Measurements from ENCODE around the gene TCP11L2.
"Not testable (repeated sequence)": the region's sequence is repeated elsewhere in the genome, so short reads cannot be mapped to it uniquely, and the experiment has no call there.

TCP11L2 gene

DNA sequence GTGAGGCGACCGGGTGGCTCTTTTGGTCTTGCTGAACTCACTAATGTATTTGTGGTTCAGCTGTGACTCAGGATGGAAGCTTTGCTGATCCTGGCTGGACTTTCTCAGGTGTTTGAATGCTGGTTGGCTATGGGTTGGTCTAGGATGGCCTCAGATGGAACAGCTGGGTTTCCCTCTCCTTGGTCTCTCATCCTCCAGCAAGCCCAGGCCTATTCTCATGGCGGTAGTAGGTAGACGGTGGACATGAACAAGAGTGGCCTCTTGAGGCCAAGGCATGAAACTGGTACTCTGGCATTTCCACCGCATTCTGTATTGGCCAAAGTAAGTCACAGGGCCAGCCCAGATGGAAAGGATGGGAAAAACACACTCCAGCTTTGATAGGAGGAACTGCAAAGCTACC is 43.2 kb downstream of the TCP11L2 start:
- DNase-seq, result peak in 1 of 2 experiments; percentile 35

DNA sequence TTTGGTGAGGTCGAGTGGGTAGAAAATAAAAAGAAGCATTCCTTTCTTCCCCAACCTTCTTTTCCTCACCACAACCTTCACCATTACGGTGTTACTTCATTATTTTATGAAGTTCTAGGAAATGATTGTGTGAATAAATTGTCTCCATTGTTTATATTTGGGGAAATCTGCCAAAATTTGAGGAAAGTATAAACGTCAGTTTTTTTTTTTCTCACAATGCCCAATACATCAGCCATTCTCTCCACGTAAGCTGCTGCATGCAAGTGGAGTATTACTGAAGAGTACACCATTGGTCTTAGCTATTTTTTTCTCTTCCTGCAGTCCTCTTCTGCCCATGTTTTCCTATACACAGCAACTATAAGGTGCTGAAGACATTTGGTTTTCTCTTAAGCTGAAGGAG is 45.9 kb downstream of the TCP11L2 start:
- DNase-seq, result no peak

DNA sequence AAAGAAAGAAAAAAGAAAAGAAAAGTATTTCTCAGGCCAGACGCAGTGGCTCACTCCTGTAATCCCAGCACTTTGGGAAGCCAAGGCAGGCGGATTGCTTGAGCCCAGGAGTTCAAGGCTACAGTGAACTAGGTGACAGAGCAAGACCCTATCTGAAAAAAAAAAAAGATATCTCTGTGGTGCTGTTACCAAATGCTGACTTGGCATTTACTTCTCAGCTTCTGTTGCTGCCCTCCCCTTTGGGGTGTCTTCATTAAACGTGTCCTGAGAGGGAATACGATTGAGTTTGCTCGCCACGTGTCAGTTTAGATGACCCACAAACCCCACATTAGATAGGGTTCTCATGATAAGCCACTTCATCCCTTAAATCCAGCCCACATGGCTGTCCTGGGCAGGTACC is 50.6 kb downstream of the TCP11L2 start:
- DNase-seq, result no peak

DNA sequence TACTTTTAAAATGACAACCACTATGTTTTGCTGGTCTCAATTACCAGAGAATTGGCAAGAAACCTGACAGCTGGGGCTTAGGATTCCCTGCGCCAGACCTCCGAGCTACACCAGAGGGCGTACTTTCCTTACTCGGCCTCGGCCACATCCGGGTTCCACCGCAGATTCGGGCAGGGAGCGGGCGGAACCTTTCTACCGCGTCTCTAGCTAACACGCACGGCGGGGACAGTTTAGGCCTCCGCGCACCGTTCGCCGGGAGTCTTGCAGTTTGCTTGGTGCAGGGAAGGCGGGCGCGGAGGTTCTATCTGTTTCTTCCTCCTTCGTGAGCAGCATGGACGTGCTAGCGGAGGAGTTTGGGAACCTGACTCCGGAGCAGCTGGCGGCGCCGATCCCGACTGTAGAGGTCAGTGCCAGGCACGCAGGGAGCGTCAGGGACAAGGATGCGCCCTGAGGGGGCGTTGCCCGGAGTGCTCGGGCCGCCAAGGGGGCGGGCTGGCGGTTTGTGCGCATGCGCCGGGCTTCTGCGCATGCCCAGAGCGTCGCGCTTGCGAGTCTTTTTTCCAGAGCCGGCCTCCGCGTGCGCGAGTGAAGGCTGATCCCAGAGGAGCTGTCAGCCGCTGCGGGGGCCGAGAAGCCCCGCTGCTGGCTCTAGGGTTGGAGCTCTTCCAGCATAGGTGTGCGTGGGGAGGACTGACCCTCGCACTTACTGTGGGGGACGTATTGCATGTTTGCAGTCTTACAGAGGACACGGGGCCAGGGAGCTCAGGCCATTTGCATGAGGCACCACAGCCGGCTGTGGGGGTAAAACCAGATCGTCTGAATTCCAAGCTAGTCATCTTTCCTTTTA is 55.2 kb downstream of the TCP11L2 start, which contains the start of gene POLR3B:
TSS of gene POLR3B (plus strand) at position 200 of the 847 bp plus-strand sequence. CDS start at position 332, 132 bp downstream.
- DNase-seq, result peak; percentile 95 to 96

DNA sequence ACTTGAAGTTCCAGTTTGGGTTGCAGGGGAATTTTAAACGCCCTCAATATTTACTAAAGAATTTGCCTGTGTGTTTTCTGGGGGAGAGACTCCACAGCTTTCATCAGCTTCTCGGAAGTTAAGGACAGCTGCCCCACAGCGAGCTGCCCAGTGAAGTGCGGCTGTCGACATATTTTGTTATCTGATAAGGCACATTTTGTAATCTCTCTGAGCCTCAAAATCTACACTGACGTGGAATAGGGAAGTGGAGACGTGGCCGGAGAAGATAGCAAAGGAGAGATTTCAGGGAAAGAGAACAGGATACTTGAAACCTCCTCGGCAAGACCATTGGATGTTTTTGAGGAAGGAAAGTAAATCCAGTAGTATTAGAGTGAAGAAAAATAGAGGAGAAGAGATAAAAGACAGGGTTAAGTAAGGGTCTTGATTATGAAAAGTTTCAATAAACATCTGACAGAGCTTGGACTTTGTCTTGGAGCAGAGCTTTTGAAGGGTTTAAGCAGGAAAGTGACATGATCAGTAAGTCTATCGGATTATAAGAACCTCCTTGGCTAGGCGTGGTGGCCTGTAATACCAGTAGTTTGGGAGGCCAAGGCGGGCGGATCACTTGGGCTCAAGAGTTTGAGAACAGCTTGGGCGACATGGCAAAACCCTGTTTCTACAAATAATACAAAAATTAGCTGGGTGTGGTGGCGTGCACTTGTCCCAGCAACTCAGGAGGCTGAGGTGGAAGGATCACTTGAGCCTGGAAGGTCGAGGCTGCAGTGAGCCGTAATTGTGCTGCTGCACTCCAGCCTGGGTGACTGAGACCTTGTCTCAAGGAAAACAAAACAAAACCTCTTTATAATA is 56.1 kb downstream of the TCP11L2 start:
- DNase-seq, result no peak

DNA sequence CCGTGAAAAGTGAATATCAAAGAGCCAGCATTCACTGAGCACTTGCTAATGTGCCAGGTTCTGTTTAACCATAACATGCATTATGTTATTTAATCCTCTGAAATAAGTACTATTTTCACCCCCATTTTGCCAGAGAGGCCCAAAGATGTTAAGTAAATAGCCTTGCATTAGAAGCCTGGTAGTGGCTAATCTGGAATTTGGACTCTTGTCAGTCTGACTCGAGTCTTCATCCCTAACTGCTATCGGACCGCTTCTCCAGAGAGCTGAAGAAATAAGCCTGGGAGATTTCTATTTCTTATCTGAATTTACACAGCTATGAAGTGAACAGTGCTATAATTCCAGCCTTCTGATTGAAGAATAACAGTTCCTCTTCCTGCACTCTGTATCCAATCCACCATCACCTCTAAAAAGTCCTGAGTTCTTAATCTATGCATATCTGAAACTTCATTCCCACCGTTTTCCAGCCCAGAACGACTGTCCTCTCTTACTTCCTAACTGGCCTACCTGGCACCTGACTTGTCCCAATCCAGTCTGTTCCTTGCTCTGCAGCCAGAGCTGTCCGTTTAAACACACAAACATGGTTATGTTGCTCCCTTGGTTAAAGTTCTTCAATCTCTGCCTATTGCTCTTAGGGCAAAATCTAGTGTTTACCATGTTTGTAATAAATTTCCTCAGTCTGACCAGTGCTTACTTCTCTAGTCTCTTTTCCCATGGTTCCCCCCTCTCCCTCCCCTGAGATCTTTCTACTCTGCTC is 57.3 kb downstream of the TCP11L2 start:
- no peak for DNase-seq

DNA sequence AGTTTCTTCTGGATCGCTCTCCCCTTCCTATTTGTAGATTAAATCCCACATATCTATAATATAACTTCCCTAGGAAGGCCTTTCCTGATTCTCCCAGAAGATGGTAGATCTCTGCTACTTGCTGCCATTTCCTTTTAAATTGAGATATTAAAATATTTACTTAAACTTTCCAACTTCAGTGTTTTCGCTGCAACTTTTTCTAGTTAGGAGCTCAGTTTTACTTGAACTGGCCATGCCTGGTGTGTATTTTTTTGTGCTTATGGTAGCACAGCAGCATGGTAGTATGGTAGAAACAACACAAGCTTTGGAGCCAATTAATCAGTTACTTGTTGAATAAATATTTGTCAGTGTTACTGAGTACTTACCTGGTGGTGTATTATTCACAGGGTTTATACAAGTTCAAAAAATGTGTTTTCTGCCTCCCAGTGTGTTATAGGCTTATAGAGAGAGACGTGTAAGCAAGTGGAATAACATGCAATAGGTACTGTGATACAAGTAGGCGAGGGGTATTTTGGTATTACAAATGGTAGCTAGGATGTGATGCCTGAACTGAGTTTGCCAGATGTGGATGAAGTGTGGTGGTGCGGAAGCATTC is 58.0 kb downstream of the TCP11L2 start:
- no peak for DNase-seq

DNA sequence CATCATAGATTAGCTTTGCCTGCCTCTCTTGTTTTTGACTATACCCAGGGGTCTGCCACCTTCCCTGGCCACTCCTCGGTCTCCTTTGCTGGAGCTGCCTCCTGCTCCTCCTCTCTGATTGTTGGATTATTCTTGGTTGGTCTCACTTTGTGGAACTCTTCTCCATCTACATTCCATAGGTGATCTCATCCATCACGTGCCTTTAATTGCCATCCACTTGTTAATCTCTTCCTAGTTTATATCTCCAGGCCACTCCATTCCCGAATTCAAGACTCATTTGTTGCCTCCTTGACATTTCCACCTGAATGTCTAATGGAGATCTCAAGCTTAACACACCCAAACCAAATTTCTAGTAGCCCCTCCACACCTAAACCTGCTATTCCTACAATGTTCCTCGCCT is 60.4 kb downstream of the TCP11L2 start:
- DNase-seq, result no peak

DNA sequence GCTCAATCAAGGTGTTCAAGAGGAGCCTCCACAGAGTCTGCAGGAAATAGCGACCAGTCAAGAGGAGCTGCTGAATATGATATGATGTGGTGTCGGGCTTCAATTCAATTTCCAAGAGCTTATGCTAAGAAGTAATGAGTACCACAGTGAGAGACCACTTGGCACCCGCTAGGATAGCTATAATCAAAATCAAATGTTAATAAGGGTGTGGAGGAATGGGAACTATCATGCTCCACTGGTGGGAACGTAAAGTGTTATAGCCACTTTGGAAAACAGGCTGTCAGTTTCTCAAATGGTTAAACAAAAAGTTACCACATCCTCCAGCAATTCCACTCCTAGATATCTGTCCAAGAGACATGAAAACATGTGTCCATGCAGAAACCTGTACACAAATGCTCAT is 61.7 kb downstream of the TCP11L2 start:
- no peak for DNase-seq

DNA sequence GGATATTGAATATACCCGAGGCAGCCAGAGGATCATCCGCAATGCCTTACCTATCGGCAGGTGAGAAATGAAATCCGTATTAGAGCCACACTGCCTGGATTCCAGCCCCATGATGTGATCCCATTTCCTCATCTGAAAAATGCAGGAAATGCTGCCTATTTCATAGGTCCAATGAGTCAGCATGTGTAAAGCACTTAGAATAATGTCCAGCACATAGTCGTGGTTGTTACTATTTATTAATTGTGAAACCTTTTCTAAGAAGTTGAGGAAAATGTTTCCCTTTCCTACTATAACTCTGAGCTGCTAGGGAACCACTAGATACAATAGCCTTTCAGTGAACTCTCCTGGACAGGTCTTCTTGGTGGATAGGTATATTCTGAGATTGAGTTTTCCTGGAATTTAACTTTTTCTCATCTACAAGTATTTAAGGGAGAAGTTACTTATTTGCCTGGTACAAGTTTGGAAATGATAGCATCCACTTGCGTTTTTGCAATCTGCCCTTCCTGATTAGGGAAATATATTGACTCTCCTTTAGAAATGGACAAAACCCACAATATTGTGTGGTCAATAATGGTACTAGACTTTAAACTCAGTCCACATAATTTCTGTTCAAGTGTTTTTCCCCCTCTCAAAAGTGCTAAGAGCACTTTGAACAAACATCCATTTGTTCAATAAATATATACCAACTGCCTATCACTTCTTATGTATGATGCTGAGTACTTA is 67.3 kb downstream of the TCP11L2 start:
- DNase-seq, result no peak

DNA sequence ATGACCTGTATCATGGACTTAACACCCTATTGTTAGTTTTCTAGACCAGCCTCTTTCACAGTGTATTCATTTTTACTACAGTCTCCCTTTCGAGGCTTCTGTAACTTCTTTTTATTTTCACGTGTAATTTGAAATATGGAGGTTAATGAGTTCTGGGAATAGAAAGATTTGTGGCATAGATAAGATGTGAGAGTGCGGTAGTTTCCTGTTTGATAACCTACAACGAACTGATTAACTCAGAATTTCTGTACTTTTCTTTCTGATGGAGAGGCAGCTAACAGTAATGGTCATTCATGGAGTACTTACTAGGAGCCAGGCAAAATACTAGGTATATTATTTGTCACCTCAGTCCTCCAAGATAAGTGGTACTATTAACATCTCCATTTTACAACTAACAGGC is 76.3 kb downstream of the TCP11L2 start:
- no peak for DNase-seq

DNA sequence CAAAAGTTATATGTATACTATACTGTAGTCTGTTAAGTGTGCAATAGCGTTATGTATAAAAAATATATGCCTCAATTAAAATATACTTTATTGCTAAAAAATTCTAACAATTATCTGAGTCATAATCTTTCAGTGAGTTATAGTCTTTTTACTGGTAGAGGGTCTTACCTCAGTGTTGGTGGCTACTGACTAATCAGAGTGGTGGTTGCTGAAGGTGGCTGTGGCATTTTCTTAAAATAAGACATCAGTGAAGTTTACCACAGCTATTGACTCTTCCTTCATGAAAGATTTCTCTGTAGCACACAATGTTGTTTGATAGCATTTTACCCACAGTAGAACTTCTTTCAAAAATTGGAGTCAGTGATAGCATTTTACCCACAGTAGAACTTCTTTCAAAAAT is 78.4 kb downstream of the TCP11L2 start:
- no peak for DNase-seq

DNA sequence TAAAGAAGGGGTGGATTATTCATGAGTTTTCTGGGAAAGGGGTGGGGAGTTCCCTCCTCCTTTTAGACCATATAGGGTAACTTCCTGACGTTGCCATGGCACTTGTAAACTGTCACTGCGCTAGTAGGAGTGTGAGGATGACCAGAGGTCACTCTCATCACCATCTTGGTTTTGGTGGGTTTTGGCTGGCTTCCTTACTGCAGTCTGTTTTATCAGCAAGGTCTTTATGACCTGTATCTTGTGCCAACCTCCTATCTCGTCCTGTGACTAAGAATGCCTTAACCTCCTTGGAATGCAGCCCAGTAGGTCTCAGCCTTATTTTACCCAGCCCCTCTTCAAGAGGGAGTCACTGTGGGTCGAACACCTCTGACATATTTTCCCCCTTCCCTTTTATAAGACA is 79.3 kb downstream of the TCP11L2 start:
- not testable (repeated sequence) for DNase-seq

DNA sequence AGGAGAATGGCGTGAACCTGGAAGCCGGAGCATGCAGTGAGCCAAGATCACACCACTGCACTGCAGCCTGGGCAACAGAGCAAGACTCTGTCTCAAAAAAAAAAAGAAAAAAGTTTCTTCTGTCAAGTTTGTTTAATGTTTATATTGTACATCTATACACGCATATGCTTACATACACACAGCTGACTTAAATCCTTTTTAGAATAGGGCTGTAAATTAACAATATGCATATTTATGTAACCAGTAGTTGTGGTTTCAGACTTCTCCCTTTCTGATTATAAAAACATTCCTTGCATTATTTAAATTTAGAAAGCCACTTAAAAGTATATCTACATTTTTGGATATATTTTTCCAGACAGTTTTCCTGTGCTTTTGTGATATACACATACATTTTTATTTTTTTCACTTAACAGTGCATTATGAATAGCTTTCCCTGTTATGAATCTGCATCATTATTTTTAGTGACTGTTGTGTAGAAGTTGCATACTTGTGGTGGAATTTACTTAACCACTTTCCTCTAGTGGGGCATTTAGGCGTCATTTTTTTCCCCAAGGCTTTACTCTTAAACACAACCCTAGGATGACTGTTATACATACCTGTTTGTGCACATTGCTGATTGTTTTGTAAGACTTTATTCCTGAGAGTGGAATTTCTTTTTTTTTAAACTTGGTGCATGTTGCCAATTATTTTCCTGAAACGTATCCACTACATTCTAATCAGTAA is 84.4 kb downstream of the TCP11L2 start:
- DNase-seq, result no peak

DNA sequence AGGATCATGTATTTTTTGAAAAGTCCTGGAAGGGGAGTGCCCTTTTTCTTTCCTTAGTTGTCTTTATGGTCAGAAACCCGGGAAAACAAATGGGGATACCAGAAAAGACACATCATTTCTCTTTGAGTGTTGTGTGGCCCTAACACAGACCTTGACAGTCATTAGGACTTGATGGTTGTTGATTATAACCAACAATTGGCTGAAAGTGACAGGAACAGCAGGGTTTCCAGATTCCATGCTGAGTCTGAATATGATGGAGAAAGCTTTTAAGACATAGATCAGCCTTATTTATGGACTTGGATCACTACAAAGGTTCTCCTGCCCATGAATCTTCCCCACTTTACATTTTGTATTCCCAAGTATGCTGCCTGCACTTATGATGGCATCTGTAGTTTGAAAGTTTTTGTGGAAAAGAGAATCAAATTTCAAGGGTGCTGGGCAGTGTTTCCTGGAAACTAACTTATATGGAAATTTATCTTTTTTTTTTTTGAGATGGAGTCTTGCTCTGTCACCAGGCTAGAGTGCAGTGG is 85.4 kb downstream of the TCP11L2 start:
- DNase-seq, result no peak

DNA sequence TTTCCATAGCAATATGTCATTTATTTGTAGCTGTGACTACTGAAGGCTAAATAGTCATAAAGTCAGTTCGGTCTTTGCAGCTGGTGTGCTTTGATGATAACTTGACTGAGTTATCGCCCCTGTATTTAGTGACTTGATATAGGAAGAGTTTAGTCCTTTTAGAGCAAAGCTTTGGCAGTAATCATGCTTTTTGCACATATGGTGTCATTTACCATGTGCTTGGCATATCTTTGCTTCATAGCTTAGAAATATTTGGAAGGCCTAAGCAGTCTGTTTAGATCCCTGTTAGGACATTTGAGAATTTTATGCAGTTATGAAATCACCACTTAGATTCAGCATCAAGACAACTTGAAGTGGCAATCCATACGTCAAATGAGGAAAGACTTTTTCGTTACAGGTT is 86.6 kb downstream of the TCP11L2 start:
- peak in 1 of 2 experiments; percentile 15 for DNase-seq

DNA sequence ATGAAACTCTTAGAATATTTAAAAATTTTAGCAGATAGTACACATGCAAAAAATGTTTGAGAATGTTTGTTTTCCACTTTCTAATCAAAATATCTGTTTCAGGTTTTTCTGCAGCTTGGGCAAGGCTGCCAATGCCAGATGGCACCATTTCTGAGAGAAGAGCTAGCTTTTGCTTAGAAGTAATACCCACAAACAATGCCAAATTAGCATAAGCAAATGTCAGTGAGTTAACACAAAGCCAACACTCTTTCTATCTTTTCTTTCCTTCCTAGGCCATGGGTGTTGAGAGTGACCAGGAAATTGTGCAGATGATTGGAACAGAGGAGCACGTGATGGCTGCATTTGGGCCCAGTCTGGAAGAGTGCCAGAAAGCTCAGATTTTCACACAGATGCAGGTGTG is 90.2 kb downstream of the TCP11L2 start:
- DNase-seq, result peak in 1 of 2 experiments; percentile 5

Measured in NCI-H446 (cell line).